Measurements from ENCODE around the gene S100A3. TPM values are rescaled to one million over a fixed set of nuclear protein-coding genes. Genes with fewer than 3 reads are reported as not detected.
"Not testable (repeated sequence)": the region's sequence is repeated elsewhere in the genome, so short reads cannot be mapped to it uniquely, and the experiment has no call there.

Gene S100A3
- 1 to 10 TPM in 2 of 8 experiments, under 1 TPM in 3, not detected in 3; 0.36 to 4.1 (median 1.00) TPM for total RNA-seq

- Histone ChIP-seq H3K4me1 (replicated peaks in 1 of 2) (peaks cover 19 to 25% of the 10 kb centered on the region in 2 donors), H3K4me3 (no peak within 1 kb of the TSS), H3K27ac (no peak within 1 kb of the TSS)
- ATAC-seq (replicated peaks in 6 of 8): peak; percentile 3 to 42 (median 32)
- in situ Hi-C loops (cut with MboI; ENCODE audit: low pct_unique_long_range_greater_than_20kb in 2 of 9, low sequenced_read_pairs in 9 of 9, unreplicated experiment in 9 of 9): no loop called here
- 0 to 82% (median 31%) methylated on average over 1 to 10 of the region's 14 CpGs; no CpG with 5 or more reads in 4 of the 10 experiments for WGBS, 10 experiments
Observed at GRCh38 chr1:153548722-153549688, at the start of gene S100A3. S100A3 (minus strand) TSS chr1:153549258; CDS start chr1:153548485, 773 bp downstream.

GRCh38 chr1:153598309-153599172 lies 49.5 kb upstream of the S100A3 start:
- H3K4me3 ChIP-seq: no peak overlapping the region
- peak overlapping the region in 1 of 2 donors; percentile 6 for H3K27ac ChIP-seq
- peak; percentile 53 to 91 (median 82) for ATAC-seq (replicated peaks in 6 of 8)
- WGBS, 10 experiments: 42 to 100% (median 63%) methylated on average over 1 to 5 of the region's 7 CpGs; no CpG with 5 or more reads in 2 of the 10 experiments
- in situ Hi-C loops (cut with MboI; ENCODE audit: low pct_unique_long_range_greater_than_20kb in 2 of 9, low sequenced_read_pairs in 9 of 9, unreplicated experiment in 9 of 9): no loop called here
- H3K4me1 ChIP-seq (replicated peaks in 1 of 2): peaks cover 3 to 6% of the 10 kb centered on the region in 2 donors

- Histone ChIP-seq H3K27ac (no peak overlapping the region), H3K4me3 (no peak overlapping the region), H3K4me1 (replicated peaks in 1 of 2) (peaks cover 8 to 17% of the 10 kb centered on the region in 2 donors)
- peak in 2 of 8 experiments; percentile 48 to 54 for ATAC-seq (replicated peaks in 6 of 8)
- in situ Hi-C loops (cut with MboI; ENCODE audit: low pct_unique_long_range_greater_than_20kb in 2 of 9, low sequenced_read_pairs in 9 of 9, unreplicated experiment in 9 of 9): no loop called here
- WGBS, 10 experiments: 80 to 100% (median 93%) methylated on average over 3 to 6 of the region's 6 CpGs; no CpG with 5 or more reads in 5 of the 10 experiments
Observed at GRCh38 chr1:153597206-153597605, 48.1 kb upstream of the S100A3 start.

GRCh38 chr1:153592748-153593147 lies 43.7 kb upstream of the S100A3 start:
- Histone ChIP-seq H3K27ac (peak overlapping the region in 1 of 2 donors; percentile 18), H3K4me3 (no peak overlapping the region), H3K4me1 (replicated peaks in 1 of 2) (peaks cover 5 to 12% of the 10 kb centered on the region in 2 donors)
- 0 to 75% (median 15%) methylated on average over 1 to 4 of the region's 4 CpGs; no CpG with 5 or more reads in 1 of the 10 experiments for WGBS, 10 experiments
- ATAC-seq (replicated peaks in 6 of 8): peak in 7 of 8 experiments; percentile 23 to 91 (median 82)
- in situ Hi-C loops (cut with MboI; ENCODE audit: low pct_unique_long_range_greater_than_20kb in 2 of 9, low sequenced_read_pairs in 9 of 9, unreplicated experiment in 9 of 9): no loop called here

- WGBS, 10 experiments: 65 to 97% (median 86%) methylated on average over 2 of the region's 2 CpGs; no CpG with 5 or more reads in 1 of the 10 experiments
- Histone ChIP-seq H3K27ac (no peak overlapping the region), H3K4me3 (no peak overlapping the region), H3K4me1 (replicated peaks in 1 of 2) (peaks cover 8 to 12% of the 10 kb centered on the region in 2 donors)
- ATAC-seq (replicated peaks in 6 of 8): no peak
- in situ Hi-C loops (cut with MboI; ENCODE audit: low pct_unique_long_range_greater_than_20kb in 2 of 9, low sequenced_read_pairs in 9 of 9, unreplicated experiment in 9 of 9): no loop called here
Observed at GRCh38 chr1:153588482-153588881, 39.4 kb upstream of the S100A3 start.

- WGBS, 10 experiments: 85 to 100% (median 91%) methylated on average over 1 to 10 of the region's 10 CpGs
- H3K4me3 ChIP-seq; ATAC-seq (replicated peaks in 6 of 8); H3K27ac ChIP-seq; in situ Hi-C loops (cut with MboI; ENCODE audit: low pct_unique_long_range_greater_than_20kb in 2 of 9, low sequenced_read_pairs in 9 of 9, unreplicated experiment in 9 of 9); H3K4me1 ChIP-seq (replicated peaks in 1 of 2): not testable (repeated sequence)
Observed at GRCh38 chr1:153588033-153588432, 39.0 kb upstream of the S100A3 start.

- Histone ChIP-seq H3K27ac (no peak overlapping the region), H3K4me3 (no peak overlapping the region), H3K4me1 (replicated peaks in 1 of 2) (peaks cover 3 to 4% of the 10 kb centered on the region in 2 donors)
- ATAC-seq (replicated peaks in 6 of 8): peak in 1 of 8 experiments; percentile 35
- 17 to 100% (median 75%) methylated on average over 1 to 4 of the region's 5 CpGs; no CpG with 5 or more reads in 1 of the 10 experiments for WGBS, 10 experiments
- in situ Hi-C loops (cut with MboI; ENCODE audit: low pct_unique_long_range_greater_than_20kb in 2 of 9, low sequenced_read_pairs in 9 of 9, unreplicated experiment in 9 of 9): no loop called here
Observed at GRCh38 chr1:153587314-153587713, 38.3 kb upstream of the S100A3 start.

- Histone ChIP-seq H3K27ac (no peak overlapping the region), H3K4me1 (replicated peaks in 1 of 2) (peaks cover 0 to 4% of the 10 kb centered on the region in 2 donors), H3K4me3 (no peak overlapping the region)
- in situ Hi-C loops (cut with MboI; ENCODE audit: low pct_unique_long_range_greater_than_20kb in 2 of 9, low sequenced_read_pairs in 9 of 9, unreplicated experiment in 9 of 9): no loop called here
- no peak for ATAC-seq (replicated peaks in 6 of 8)
- WGBS, 10 experiments: 0 to 71% (median 44%) methylated on average over 1 of the region's 1 CpG; no CpG with 5 or more reads in 1 of the 10 experiments
Observed at GRCh38 chr1:153586347-153586746, 37.3 kb upstream of the S100A3 start.

- in situ Hi-C loops (cut with MboI; ENCODE audit: low pct_unique_long_range_greater_than_20kb in 2 of 9, low sequenced_read_pairs in 9 of 9, unreplicated experiment in 9 of 9): no loop called here
- no peak for ATAC-seq (replicated peaks in 6 of 8)
- no peak overlapping the region for H3K27ac ChIP-seq
- WGBS, 10 experiments: 60 to 100% (median 92%) methylated on average over 1 of the region's 1 CpG; no CpG with 5 or more reads in 3 of the 10 experiments
- H3K4me3 ChIP-seq: no peak overlapping the region
- H3K4me1 ChIP-seq (replicated peaks in 1 of 2): peaks cover 0 to 4% of the 10 kb centered on the region in 2 donors
Observed at GRCh38 chr1:153585006-153585405, 35.9 kb upstream of the S100A3 start.

GRCh38 chr1:153583976-153584375 lies 34.9 kb upstream of the S100A3 start:
- ATAC-seq (replicated peaks in 6 of 8): no peak
- Histone ChIP-seq H3K4me1 (replicated peaks in 1 of 2) (peaks cover 0 to 4% of the 10 kb centered on the region in 2 donors), H3K27ac (no peak overlapping the region), H3K4me3 (no peak overlapping the region)
- in situ Hi-C loops (cut with MboI; ENCODE audit: low pct_unique_long_range_greater_than_20kb in 2 of 9, low sequenced_read_pairs in 9 of 9, unreplicated experiment in 9 of 9): no loop called here
- 7 to 96% (median 78%) methylated on average over 2 of the region's 2 CpGs; no CpG with 5 or more reads in 2 of the 10 experiments for WGBS, 10 experiments

- H3K27ac ChIP-seq; in situ Hi-C loops (cut with MboI; ENCODE audit: low pct_unique_long_range_greater_than_20kb in 2 of 9, low sequenced_read_pairs in 9 of 9, unreplicated experiment in 9 of 9); H3K4me3 ChIP-seq; ATAC-seq (replicated peaks in 6 of 8); H3K4me1 ChIP-seq (replicated peaks in 1 of 2): not testable (repeated sequence)
- 29 to 100% (median 76%) methylated on average over 1 to 2 of the region's 3 CpGs for WGBS, 10 experiments
Observed at GRCh38 chr1:153583514-153583913, 34.5 kb upstream of the S100A3 start.

GRCh38 chr1:153582836-153583235 lies 33.8 kb upstream of the S100A3 start:
- in situ Hi-C loops (cut with MboI; ENCODE audit: low pct_unique_long_range_greater_than_20kb in 2 of 9, low sequenced_read_pairs in 9 of 9, unreplicated experiment in 9 of 9); H3K4me1 ChIP-seq (replicated peaks in 1 of 2); ATAC-seq (replicated peaks in 6 of 8); H3K4me3 ChIP-seq; H3K27ac ChIP-seq: not testable (repeated sequence)
- no CpG with 5 or more reads among the region's 34 CpGs for WGBS, 10 experiments
